ENCODE measurements around the gene CYP27C1.

Gene CYP27C1

GRCh38 chr2:127188797-127189196 lies 31.3 kb downstream of the CYP27C1 start:
- H3K27ac ChIP-seq: no peak overlapping the region
- H3K4me1 ChIP-seq: no peaks in the 10 kb centered on the region
- no peaks in the 10 kb centered on the region for H3K27me3 ChIP-seq (ENCODE audit: control insufficient read depth, insufficient read depth, low read length)
- no peaks in the 10 kb centered on the region for H3K9me3 ChIP-seq (ENCODE audit: control insufficient read depth, low read length)
- TF ChIP-seq CTCF (IDR thresholded peaks at IDR 0.05): no peak
- H3K36me3 ChIP-seq (ENCODE audit: control insufficient read depth, insufficient read depth, low read length): no peaks in the 10 kb centered on the region
- no peak overlapping the region for H2AFZ ChIP-seq
- H3K4me2 ChIP-seq (ENCODE audit: low read length): no peak overlapping the region
- H3K9ac ChIP-seq: no peak overlapping the region
- no peak overlapping the region for H3K4me3 ChIP-seq (ENCODE audit: low read depth, low read length)
- no peaks in the 10 kb centered on the region for H3K79me2 ChIP-seq

DNA sequence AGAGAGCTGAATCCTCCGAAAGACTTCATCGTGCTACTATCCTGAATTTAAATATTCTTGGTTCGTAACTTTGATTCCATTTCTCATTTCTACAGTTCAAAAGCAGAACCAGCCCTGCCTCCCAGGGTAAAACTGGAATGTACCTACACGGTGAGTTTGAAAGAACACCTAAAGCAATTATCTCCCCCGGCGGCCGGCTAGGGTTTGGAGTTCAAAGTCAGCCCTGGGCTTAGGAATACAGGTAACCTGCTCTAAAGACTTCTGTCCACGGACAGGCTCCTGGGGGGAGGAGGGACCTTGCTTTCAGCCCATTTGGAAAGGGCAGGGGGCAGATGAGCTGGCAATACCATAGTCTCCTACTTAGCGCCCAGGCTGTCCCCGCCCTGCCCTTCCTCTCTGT lies 32.3 kb downstream of the CYP27C1 start:
- H3K9ac ChIP-seq: no peak overlapping the region

DNA sequence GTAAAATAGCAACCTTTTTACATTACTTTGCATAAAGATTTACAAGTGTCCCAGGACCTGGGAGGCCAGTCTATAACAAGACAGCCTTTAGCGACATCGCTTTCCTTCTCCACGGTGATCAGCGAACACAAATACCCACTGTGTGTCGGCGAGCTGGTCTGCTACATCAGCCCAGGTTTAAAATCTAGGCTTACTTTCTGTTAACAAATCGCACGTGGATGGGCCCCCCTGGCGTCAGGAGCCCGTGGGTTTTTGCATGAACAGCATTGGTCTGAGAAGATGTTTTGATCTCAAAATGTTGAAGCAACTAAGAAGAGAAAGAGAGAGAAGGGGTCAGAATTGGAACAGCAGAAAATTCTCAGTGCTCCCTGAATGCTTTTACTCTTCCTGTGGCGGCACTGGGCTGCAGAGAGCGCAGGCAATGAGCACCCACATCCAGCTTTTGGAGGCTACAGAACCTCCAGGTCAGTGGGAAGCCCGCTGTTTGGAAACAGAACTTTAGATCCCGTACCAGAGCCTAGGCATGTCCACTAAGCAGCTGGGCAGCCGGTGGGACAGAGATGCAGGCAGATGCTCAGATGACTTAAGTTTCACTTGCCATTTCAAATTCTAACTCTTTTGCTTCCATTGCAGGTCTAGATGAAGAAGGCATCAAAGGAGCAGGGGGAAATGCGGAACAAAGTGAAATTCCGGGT lies 32.9 kb downstream of the CYP27C1 start:
- Histone ChIP-seq H3K9ac (no peak overlapping the region), H3K27me3 (ENCODE audit: control insufficient read depth, insufficient read depth, low read length) (no peaks in the 10 kb centered on the region), H3K9me3 (ENCODE audit: control insufficient read depth, low read length) (no peaks in the 10 kb centered on the region), H2AFZ (no peak overlapping the region), H3K4me2 (ENCODE audit: low read length) (no peak overlapping the region), H3K4me3 (ENCODE audit: low read depth, low read length) (no peak overlapping the region), H3K36me3 (ENCODE audit: control insufficient read depth, insufficient read depth, low read length) (no peaks in the 10 kb centered on the region), H3K27ac (no peak overlapping the region), H3K4me1 (no peaks in the 10 kb centered on the region), H3K79me2 (no peaks in the 10 kb centered on the region)
- no peak for TF ChIP-seq CTCF (IDR thresholded peaks at IDR 0.05)

More for the DNA sequence above, 32.3 kb downstream of the CYP27C1 start:
- H3K4me1 ChIP-seq: no peaks in the 10 kb centered on the region
- no peak overlapping the region for H2AFZ ChIP-seq
- H3K27me3 ChIP-seq (ENCODE audit: control insufficient read depth, insufficient read depth, low read length): no peaks in the 10 kb centered on the region
- no peak overlapping the region for H3K4me3 ChIP-seq (ENCODE audit: low read depth, low read length)
- H3K9me3 ChIP-seq (ENCODE audit: control insufficient read depth, low read length): no peaks in the 10 kb centered on the region
- H3K79me2 ChIP-seq: no peaks in the 10 kb centered on the region
- no peak overlapping the region for H3K4me2 ChIP-seq (ENCODE audit: low read length)
- no peaks in the 10 kb centered on the region for H3K36me3 ChIP-seq (ENCODE audit: control insufficient read depth, insufficient read depth, low read length)
- no peak for TF ChIP-seq CTCF (IDR thresholded peaks at IDR 0.05)
- H3K27ac ChIP-seq: no peak overlapping the region

DNA sequence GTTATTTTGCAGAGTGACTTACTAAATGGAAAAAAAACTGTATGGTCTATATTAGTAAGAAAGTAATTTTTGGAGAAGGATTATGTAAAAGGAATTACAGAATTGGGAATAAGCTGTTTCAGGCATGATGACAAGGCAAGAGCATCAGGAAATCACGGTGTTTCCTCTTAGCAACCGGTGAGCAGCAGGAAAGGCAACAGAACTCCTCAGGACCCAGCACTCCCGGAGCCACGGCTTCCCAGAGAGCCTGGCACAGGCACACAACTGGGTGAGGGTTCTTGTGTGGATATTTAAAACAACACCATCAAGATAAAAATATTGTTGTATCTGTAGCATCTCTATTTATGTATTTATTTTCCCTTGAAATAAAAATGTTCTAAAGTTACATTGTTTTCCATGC lies 34.4 kb downstream of the CYP27C1 start:
- Histone ChIP-seq H3K79me2 (no peaks in the 10 kb centered on the region), H2AFZ (no peak overlapping the region), H3K4me2 (ENCODE audit: low read length) (no peak overlapping the region), H3K27ac (no peak overlapping the region), H3K4me3 (ENCODE audit: low read depth, low read length) (no peak overlapping the region), H3K9me3 (ENCODE audit: control insufficient read depth, low read length) (no peaks in the 10 kb centered on the region), H3K9ac (no peak overlapping the region), H3K36me3 (ENCODE audit: control insufficient read depth, insufficient read depth, low read length) (no peaks in the 10 kb centered on the region), H3K27me3 (ENCODE audit: control insufficient read depth, insufficient read depth, low read length) (no peaks in the 10 kb centered on the region), H3K4me1 (no peaks in the 10 kb centered on the region)
- no peak for TF ChIP-seq CTCF (IDR thresholded peaks at IDR 0.05)

GRCh38 chr2:127185093-127185492 lies 35.0 kb downstream of the CYP27C1 start:
- Histone ChIP-seq H3K79me2 (no peaks in the 10 kb centered on the region), H3K9me3 (ENCODE audit: control insufficient read depth, low read length) (no peaks in the 10 kb centered on the region), H3K36me3 (ENCODE audit: control insufficient read depth, insufficient read depth, low read length) (no peaks in the 10 kb centered on the region), H2AFZ (no peak overlapping the region), H3K4me1 (no peaks in the 10 kb centered on the region), H3K27ac (no peak overlapping the region), H3K4me2 (ENCODE audit: low read length) (no peak overlapping the region), H3K27me3 (ENCODE audit: control insufficient read depth, insufficient read depth, low read length) (no peaks in the 10 kb centered on the region), H3K9ac (no peak overlapping the region), H3K4me3 (ENCODE audit: low read depth, low read length) (no peak overlapping the region)
- TF ChIP-seq CTCF (IDR thresholded peaks at IDR 0.05): no peak
